ENCODE measurements around the gene SORCS3.

The SORCS3 gene

DNA sequence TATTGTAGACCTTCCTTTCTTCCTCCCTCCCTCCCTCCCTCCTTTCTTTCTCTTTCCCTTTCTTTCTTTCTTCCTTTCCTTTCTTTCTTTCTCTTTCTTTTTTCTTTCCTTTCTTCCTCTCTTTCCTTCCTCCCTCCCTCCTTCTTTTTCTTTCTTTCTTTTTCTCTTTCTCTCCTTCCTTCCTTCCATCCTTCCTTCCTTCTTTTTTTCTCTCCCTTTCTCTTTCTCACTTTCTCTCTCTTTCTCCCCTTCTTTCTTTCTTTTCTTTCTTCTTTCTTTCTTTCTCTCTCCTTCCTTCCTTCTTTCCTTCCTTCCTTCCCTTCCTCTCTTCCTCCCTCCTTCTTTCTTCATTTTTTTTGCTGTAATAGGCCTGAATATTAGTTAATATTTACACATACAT lies 638.0 kb downstream of the SORCS3 start:
- no peak overlapping the region for H3K4me3 ChIP-seq (ENCODE audit: low read depth, low read length)
- CTCF ChIA-PET = no interaction called here
- POLR2A ChIA-PET = no interaction called here
- TF ChIP-seq CTCF (IDR thresholded peaks at IDR 0.05; ENCODE audit: insufficient read depth, low read length, missing control alignments) = no peak
- DNase-seq (ENCODE audit: low read depth, low spot score) = no peak

- TF ChIP-seq CTCF (IDR thresholded peaks at IDR 0.05; ENCODE audit: insufficient read depth, low read length, missing control alignments) = no peak
- no peak overlapping the region for H3K4me3 ChIP-seq (ENCODE audit: low read depth, low read length)
- ChIA-PET POLR2A (no interaction called here), CTCF (no interaction called here)
- no peak for DNase-seq (ENCODE audit: low read depth, low spot score)
Observed at GRCh38 chr10:105280895-105281294, 639.8 kb downstream of the SORCS3 start.

- no peak for TF ChIP-seq CTCF (IDR thresholded peaks at IDR 0.05; ENCODE audit: insufficient read depth, low read length, missing control alignments)
- no peak overlapping the region for H3K4me3 ChIP-seq (ENCODE audit: low read depth, low read length)
- ChIA-PET CTCF (no interaction called here), POLR2A (no interaction called here)
- no peak for DNase-seq (ENCODE audit: low read depth, low spot score)
Observed at GRCh38 chr10:105284476-105285215, 643.6 kb downstream of the SORCS3 start.

- ChIA-PET CTCF (no interaction called here), POLR2A (no interaction called here)
- no peak for TF ChIP-seq CTCF (IDR thresholded peaks at IDR 0.05; ENCODE audit: insufficient read depth, low read length, missing control alignments)
- DNase-seq (ENCODE audit: low read depth, low spot score) = no peak
- H3K4me3 ChIP-seq (ENCODE audit: low read depth, low read length) = no peak overlapping the region
Observed at GRCh38 chr10:105288026-105288425, 646.9 kb downstream of the SORCS3 start.

DNA sequence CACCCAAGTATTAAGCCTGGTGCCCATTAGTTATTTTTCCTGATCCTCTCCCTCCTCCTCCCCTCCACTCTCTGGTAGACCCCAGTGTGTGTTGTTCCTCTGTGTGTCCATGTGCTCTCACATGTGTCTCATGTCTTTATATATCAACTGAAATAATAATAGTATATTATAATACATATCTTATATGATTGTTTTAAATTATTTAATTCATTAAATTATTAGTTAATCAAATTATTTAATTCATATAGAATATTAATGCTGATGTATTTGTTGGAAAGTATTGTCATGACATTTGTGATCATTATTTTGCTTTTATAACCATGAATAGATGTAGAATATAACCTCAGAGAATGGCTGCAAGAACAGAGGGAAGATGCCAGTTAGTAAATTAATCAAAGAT lies 647.5 kb downstream of the SORCS3 start:
- H3K4me3 ChIP-seq (ENCODE audit: low read depth, low read length) = no peak overlapping the region
- ChIA-PET POLR2A (no interaction called here), CTCF (no interaction called here)
- no peak for TF ChIP-seq CTCF (IDR thresholded peaks at IDR 0.05; ENCODE audit: insufficient read depth, low read length, missing control alignments)
- DNase-seq (ENCODE audit: low read depth, low spot score) = no peak

- ChIA-PET CTCF (no interaction called here), POLR2A (no interaction called here)
- no peak for TF ChIP-seq CTCF (IDR thresholded peaks at IDR 0.05; ENCODE audit: insufficient read depth, low read length, missing control alignments)
- no peak for DNase-seq (ENCODE audit: low read depth, low spot score)
- no peak overlapping the region for H3K4me3 ChIP-seq (ENCODE audit: low read depth, low read length)
Observed at GRCh38 chr10:105291571-105291970, 650.5 kb downstream of the SORCS3 start.

Measured in AG04449 (cell line).